ENCODE data around the gene PCCA.

PCCA gene

GRCh38 chr13:100534147-100534843 is 445.4 kb downstream of the PCCA start:
- in situ Hi-C loops (cut with MboI; ENCODE audit: low sequenced_read_pairs): no loop called here

- in situ Hi-C loops (cut with MboI; ENCODE audit: low sequenced_read_pairs): no loop called here
These were observed 446.0 kb downstream of the PCCA start for GRCh38 chr13:100534911-100535310.

GRCh38 chr13:100535426-100536135 is 446.7 kb downstream of the PCCA start:
- in situ Hi-C loops (cut with MboI; ENCODE audit: low sequenced_read_pairs): no loop called here

DNA sequence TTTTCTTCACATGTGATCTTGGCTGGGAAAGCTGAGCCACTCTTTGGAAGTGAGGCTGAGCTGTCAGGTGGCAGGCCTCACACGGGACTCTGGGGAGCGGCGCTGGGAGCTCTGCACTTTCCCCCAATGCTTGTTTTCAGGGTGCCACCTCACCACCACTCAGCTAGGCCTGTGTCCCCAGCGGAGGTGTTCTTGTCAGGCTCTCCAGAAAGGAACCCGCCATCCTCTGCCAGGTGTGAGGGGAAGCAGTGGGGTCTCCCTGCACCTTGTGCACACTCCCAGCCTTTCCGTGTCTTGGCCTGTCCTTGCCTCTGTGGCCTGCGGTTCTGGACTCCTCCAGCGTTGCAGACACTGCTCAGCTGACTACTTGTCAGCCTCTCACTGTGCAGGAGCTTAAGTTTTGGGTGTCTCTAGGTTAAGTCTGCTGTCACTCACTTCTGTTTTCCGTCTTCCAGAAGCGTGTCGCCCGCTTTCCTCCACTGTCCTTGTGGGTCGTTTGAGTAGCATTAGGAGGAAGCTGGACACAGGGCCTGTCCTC is 447.8 kb downstream of the PCCA start:
- in situ Hi-C loops (cut with MboI; ENCODE audit: low sequenced_read_pairs): no loop called here

- in situ Hi-C loops (cut with MboI; ENCODE audit: low sequenced_read_pairs): no loop called here
These were observed 448.6 kb downstream of the PCCA start for GRCh38 chr13:100537486-100537885.

DNA sequence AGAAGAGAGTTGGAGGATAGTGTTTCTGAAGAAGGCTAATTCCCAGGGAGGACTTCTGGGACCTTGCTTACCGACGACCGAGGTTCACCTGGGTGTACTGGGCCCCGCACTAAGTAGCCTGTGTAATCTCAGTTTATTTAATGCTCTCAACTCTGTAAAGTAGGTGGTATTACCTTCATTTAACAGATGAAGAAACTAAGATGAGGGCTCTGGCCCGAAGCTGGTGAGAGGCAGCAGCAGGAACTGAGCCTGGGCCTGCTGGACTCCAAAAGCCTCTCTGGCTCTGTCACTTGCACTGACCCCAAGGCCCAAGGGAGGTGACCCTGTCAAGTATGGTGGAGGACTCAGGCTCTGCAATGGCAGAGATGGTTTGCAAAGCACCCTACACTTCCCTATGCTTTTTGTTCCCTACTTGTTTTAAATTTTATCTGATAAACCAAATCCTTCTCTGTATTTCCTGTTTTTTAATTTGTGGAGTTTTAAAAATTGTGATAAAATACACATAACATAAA is 449.1 kb downstream of the PCCA start:
- in situ Hi-C loops (cut with MboI; ENCODE audit: low sequenced_read_pairs): no loop called here

DNA sequence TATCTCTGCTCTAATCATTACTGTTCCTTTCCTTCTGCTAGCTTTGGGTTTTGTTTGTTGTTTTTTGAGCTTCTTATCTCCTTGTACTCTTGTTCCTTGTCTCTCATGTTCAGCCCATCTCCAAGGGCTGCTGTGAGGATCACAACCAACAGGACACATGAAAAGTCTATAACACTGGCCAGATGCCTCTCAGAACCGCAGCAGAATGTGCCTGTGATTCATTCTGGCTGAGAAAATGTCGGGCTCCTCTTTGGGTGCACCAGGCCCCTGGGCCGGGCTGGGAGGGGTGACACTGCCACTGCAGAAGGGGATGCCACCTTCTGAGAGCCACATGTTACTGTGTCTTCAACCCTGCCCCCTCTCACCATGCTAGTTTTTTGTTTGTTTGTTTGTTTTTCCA is 451.7 kb downstream of the PCCA start:
- in situ Hi-C loops (cut with MboI; ENCODE audit: low sequenced_read_pairs): no loop called here

DNA sequence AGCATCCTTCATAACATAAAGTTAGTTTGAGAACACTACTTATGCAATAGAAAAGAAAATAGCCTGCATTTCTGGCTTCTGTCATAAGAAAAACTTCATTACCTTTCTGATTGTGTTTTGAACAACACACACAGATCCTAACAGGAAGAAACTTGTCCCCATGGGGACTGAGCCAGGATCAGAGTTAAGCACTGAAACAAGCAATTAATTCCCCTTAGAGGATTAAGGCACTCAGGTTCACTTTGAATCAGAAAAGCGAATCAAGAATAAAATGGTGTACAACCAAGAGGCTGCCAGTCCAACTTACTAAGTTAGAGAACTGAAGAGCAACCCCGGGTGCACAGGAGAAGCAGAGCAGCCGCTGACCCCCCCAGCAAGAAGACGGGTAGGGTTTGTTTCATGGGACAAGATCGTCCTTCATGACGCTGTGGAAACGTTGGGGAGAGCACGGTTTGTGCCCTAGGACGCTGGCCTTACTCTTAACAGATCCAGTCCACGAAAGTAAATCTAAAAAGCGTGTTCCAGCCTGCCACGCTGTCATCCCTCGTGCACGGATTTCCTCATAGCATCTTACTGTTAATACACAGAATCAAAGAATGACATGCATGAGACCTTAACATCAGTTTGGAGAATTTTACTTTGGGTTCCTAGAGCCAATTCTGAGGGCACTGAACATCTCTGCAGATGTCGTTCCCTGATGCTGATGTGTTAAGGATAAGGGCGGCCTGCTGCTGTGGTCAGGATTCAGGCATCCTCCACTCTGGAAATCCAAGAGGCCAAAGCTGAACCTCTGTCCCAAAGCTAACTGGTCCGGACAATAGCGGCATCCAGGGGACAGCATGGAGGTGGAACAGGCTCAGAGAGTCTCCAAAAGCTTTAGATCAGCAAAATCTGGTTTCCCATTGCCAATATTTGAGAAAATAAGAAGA is 453.3 kb downstream of the PCCA start:
- in situ Hi-C loops (cut with MboI; ENCODE audit: low sequenced_read_pairs): no loop called here

DNA sequence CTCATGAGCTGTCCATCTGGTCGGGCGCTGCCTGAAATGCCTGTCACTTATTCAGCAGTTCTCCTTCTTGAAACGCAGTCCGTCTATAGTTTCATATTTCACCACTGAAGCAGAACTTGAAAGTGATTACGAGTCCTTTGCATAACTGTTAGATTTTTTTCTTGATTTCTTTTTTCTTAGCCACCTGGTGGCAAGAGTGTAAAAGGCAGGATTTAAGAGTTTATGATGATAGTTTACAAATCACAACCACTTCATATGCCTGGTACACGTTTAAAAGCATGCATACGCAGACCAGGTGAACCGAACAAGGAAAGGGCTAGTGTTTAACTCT is 453.9 kb downstream of the PCCA start:
- in situ Hi-C loops (cut with MboI; ENCODE audit: low sequenced_read_pairs): no loop called here

GRCh38 chr13:100543872-100544602 is 455.1 kb downstream of the PCCA start:
- in situ Hi-C loops (cut with MboI; ENCODE audit: low sequenced_read_pairs): no loop called here

DNA sequence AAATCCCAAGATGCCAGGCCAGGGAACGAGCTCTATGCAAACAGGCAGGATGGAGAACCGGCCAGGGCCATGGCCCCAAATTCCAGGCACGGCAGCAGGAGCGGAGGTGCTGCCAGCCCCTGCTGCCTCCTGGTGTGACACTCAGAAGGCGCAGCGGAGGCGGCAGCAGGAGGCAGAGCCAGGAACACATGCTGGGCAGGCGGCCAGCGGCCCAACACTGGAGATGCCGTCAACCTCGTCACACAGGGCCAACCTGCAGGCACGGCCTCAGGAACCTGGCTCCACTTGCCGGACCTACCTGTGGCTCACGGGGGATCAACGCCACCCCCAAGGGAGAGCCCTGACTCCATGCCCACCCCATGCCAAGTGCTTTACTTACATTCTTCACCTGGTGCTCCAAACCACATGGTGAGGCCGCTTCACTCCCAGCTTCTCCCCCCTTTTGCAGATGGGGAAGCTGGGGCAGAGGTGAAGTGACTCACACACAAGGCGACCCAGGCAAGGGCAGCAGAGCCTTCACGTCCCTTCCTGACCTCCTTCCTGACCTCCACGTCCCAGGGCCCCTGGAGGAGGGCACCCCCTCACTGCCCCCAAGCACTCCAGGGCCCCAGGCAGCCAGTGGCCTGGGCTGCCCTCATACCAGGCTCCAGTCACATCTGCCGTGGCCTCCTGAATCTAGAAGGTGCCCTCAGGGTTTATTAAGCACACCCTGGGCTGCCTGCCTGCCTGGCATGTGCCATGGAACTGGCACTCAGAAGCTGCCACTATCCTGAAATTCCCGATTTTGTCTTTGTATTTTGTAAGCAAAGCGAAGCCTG is 456.2 kb downstream of the PCCA start:
- in situ Hi-C loops (cut with MboI; ENCODE audit: low sequenced_read_pairs): no loop called here

- in situ Hi-C loops (cut with MboI; ENCODE audit: low sequenced_read_pairs): no loop called here
These were observed 456.8 kb downstream of the PCCA start for GRCh38 chr13:100545684-100546061.

DNA sequence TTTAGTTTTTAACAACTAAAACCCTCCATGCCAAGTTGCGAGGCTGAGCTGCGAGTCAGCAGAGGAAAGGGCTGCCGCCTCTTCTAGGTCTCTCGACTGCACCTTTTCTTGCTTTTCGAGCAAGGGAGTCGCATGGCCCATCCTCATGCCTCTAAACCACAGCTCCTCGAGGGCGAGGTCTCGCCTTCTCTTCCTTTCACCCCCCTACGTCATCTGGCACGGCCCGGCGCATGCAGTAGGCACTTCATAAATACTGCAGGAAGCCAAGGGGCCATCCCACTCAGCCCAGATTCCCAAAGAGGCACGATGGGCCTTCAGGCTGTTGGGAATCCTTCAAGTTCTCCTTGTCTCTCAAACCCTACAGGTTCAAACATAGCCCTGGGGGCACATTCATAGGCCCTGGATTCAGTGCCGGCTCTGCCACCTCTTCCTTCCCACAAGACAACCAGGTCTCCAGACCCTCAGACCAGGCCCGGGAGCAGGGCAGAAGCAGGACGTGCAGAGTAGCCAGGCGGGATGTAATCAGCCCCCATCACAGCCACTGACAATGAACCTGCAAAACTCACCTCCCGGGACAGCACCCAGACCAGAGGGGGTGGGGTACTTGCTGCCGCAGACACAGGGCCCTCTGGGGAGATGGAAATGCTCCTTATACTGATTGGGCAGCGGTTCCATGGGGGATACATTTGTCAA is 458.0 kb downstream of the PCCA start:
- in situ Hi-C loops (cut with MboI; ENCODE audit: low sequenced_read_pairs): no loop called here

DNA sequence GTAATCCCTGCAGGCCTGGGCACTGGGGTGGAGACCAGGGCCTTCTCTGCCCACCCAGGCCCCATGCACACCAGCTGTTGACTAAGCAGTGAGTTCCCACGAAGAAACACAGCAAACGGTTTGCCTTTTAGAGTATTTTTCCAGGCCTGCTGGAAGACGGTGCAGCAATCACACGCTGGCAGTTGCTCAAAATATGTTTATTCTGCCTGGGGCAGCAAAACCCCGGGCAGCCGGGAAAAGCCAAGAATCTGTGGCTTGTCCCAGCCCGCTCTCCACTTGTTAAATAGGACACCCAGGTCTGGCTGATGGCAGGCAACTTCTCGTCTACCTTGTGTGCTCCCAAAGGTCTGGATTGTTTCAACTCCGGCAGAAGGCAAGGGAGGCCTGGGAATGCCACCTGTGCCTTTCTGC is 458.9 kb downstream of the PCCA start:
- in situ Hi-C loops (cut with MboI; ENCODE audit: low sequenced_read_pairs): no loop called here

- in situ Hi-C loops (cut with MboI; ENCODE audit: low sequenced_read_pairs): no loop called here
These were observed 460.4 kb downstream of the PCCA start for GRCh38 chr13:100549316-100549715.

- in situ Hi-C loops (cut with MboI; ENCODE audit: low sequenced_read_pairs): no loop called here
These were observed 463.9 kb downstream of the PCCA start for GRCh38 chr13:100552755-100553154.

DNA sequence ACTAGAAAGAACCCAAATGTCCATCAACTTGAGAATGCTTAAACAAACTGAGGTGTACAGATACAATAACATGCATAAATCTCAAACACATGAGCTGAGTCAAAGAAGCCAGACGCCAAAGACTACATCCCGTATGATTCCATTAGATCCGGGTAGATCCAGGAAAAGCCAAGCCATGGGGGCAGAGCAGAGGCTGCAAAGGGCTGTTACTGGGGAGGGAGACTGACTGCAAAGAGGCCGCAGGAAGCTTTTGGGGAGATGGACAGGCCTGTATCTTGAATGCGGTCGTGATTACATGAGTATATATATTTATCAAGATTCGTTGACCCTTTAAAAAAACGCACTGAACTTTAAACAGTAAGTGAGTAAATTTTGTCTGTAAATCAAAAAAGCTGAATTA is 471.0 kb downstream of the PCCA start:
- in situ Hi-C loops (cut with MboI; ENCODE audit: low sequenced_read_pairs): no loop called here

GRCh38 chr13:100560498-100561157 is 471.7 kb downstream of the PCCA start:
- in situ Hi-C loops (cut with MboI; ENCODE audit: low sequenced_read_pairs): no loop called here

DNA sequence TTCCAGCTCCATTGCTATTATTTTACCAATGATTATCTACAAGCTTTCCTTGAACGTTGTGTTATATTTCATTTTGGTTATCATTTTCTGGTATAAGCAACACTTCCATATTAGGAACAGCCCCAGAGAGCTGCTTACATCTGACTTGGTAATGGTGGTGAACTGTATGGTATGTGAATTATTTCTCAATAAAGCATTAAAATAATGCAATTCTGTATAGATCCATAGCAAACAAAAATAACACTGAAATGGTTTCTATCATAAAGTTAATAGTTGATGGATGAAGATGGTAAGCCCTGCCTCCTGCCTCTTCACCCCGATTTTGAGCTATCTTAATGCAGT is 472.2 kb downstream of the PCCA start:
- in situ Hi-C loops (cut with MboI; ENCODE audit: low sequenced_read_pairs): no loop called here

All from hTERT RPE-1 (cell line).